HG02884 (cell line): ENCODE data around the gene IL22RA1.

Experiments used
- ATAC-seq: cut with Tn5 transposase; IDR thresholded peaks from one replicate; pipeline ENCODE4 v1.9.1; 2021; ENCODE audit warnings: mild to moderate bottlenecking, moderate library complexity; ENCODE audit not compliant: unreplicated experiment

Gene IL22RA1

DNA sequence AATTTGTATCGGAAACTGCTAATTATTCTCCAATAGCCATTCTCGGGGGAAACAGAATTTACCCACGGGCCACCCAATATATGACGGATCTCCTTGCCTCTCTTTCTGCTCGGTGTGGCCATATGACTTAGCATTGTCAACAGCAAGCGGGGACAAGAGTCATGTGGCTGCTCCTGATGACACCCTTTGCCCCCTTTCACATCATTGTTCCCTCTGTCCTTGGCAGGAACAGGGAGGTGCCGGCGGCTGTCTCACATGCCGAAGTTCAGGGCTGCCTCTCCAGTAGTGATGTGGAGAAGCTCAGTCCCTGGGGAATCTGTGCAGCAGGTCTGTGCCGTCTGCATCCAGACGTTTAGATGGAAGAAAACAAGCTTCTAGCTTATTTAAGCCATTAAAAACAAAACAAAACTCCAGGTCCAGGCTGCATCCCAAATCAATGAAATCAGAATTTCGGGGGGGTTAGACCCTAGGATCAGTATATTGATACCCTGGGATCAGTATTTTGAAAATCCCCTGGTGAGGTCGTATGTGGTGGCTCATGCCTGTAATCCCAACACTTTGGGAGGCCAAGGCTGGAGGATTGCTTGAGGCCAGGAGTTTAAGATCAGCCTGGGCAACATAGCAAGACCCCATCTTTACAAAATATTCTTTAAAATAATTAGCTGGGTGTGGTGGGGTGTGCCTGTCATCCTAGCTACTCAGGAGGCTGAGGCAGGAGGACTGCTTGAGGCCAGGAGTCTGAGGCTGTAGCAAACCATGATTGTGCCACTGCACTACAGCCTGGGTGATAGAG, 41.8 kb downstream of the IL22RA1 start:
- no peak for ATAC-seq

DNA sequence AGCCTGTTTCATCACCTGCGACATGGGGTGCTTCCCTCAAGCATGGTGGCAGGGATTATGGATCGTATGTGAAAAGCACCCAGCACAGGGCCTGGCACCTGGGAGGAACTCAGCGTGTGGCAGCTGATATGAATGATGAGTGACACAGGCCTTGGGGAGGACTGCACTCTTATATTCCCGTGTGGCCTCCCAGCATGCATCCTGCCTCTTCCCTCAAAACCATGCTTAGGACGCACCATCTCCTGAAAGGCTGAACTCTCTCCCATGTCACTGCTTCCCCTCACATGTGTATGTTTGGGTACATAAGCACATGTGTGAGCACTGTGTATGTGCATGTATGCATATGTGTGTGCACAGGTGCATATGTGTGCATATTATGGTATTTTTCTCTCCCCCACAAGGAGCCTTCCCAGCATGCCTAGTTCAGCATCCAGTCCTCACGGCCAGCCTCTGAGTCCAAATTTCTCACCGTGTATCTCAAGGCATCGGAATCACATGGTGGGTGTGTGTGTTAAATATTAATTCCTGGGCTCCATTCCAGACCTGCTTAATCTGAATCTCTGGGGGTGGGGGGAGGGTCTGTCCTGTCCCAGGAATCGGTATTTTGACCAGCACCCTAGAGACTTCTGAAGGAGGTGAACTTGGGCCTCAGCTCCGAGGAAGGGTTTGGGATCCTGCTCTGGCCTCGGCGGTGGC, 43.8 kb downstream of the IL22RA1 start:
- no peak for ATAC-seq

DNA sequence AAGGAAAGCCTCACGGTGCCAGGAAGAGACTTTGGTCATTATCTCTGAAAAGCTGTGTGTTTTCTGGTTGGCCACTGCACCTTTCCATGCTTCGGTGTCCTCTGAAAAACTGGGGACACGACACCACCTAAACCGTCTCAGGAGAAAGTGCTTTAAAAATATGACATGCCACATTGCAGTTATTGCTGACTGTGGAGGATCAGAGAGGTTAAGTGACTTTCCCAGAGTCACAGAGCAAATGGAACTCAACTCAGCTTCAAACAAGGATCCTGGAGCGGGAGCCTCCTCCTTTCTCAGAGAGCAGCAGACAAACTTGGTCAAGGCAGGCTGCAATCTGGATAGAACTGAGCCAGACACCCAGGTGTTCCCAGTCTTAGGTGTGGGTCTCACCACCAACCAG, 44.8 kb downstream of the IL22RA1 start:
- no peak for ATAC-seq

DNA sequence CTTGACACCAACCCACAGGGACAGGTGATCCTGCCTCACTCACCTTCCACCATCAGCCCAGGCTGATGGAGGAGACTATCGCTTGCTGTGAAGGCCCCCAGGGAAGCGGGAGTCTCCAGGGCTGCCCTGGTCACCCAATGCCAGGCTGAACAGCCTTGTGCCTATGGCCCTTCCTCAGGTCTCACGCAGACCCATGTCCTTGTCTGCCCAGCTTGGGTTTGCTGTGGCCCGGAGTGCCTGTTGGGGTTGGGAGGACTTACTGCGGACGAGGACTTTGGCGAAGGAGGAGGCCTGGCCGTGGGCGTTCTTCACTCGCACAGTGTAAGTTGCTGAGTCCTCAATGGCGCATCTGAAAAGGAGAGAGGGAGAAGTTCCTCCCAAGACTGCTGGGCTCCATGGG, 45.3 kb downstream of the IL22RA1 start:
- ATAC-seq: no peak

DNA sequence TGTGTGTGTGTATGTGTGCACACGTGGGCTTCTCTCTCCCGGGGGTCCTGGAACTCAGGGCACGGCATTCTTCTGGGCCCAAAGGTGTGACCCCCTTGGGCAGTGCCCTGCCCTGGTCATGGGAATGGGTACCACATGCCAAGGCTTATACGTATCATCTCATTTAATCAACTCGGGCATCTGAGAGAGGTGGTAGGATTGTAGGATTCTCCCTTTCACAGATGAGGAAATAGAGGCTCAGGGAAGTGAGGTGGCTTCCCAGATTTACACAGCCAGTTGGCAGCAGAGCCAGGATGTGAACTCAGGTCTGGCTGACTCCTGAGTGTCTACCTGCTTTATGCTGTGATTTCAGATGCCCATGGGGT, 46.2 kb downstream of the IL22RA1 start:
- no peak for ATAC-seq

DNA sequence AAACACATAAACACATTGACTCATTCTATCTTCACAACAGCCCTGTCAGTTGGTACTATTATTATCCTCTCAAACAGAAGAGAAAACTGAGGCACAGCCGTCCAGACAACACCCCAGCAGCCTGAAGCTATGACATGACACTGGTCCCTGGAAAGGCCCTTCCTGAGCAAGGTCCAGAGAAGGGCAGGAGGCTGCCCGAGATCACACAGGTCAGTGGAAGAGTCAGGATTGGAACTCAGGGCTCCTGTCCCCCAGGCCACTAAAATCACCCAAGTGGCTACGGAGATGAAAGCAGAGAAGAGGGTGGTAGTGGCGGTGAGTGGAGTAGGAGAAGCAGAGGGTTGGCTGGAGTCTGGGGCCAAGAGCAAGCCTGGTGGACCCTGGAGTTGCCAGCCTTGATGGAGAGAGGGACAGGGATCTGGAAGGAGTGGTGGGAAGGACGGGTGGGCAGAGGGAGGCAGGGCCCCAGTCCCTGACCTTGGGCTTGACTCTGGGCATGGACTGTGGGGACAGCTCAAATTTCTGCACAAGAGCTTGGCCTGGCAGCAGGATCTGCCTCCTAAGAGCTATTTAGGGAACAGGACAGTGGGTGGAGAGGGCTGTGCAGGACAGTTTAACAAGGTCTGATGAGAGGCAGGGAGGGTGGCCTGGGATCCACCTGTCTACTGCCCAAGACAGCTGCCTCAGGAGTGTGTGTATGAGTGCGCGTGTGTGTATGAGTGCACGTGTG, 46.8 kb downstream of the IL22RA1 start:
- no peak for ATAC-seq

DNA sequence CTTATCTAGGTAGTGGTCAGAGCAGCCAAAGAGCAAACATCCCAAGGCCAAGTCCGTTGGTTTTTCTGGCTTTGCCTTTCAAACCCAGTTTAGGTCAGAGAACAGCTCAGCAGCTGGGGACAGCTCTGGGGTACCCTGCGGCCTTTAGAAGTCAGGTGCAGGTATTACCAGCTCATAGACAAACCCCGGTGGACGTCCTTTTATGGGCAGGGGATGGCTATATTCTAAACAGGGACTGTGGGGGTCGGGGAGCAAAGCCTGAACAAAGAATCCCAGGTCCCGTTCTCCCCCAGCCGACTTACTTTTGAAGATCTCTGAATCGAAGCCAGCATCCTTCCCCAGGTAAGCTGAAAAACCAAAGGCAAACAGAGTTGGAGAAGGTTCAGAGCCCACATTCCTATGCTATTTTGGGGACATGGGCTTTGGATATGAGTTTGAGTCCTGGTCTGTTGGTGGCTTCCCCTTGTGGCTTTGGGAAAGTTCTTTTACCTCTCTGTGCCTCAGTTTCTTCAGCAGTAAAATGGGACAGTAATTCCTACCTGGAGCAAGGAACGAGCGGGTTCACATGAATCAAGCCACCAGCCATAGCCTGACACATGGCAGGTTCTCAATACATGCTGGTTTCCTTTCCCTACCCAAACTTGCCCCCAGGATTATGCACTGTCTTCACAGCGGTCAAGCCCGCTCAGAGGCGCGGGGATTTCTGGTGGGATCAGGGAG, 47.6 kb downstream of the IL22RA1 start:
- no peak for ATAC-seq

DNA sequence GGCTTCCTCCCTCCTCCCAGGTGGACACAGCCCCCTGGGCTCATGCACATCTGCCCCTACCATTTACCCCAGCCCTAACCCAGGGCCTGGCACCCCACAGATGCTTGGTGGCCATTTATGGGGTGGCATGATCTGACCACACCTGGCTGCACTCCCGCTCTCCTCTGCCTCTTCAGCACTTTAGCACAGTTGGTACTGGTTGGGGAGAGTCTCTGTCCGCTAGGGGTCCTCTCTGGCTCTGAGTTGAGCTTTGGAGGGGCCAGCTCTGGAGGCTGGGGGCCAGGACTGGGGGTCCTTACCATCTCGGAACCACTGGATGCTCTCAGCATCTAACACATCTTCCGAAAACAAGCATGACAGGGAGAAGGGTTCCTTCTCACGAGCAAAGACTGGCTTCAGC, 48.4 kb downstream of the IL22RA1 start:
- no peak for ATAC-seq

DNA sequence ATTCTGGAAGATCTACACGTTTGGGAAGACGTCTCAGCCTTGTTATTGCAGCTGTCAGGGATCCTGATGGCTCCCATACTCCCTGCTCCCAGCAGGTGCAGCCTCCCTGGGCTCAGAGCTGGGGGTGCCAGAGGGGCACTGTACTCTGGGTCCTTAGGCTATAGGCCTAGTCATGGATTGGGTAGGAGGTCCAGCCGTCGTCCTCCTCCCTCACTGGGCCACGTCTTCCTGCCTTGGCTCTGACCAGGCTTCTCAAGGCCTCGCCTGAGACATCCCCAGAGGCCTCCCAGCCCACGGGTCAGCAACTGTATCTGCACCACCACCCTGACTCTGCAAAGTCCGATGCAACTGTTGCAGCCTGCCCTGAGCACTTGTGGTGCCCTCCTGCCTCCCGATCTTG, 49.2 kb downstream of the IL22RA1 start:
- no peak for ATAC-seq

DNA sequence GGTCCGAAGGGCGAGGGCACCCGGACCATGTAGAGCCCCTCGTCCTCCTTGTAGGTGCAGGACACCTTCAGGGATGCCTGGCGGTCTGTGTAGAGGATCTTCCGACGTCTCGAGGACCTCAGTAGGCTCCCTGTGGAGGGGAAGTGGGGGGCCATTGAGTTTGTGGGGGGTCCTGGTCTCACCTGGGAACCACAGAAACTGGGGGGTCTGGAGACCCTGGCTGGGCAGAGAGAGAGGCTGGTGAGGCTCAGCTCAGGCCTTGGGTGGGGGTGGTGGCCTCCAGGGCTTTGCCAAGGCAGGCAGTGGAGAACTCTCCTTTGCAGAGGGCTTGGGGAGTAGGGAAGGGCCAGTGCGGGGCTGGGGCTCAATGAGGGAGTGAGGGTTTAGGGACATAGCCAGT, 50.0 kb downstream of the IL22RA1 start:
- no peak for ATAC-seq

DNA sequence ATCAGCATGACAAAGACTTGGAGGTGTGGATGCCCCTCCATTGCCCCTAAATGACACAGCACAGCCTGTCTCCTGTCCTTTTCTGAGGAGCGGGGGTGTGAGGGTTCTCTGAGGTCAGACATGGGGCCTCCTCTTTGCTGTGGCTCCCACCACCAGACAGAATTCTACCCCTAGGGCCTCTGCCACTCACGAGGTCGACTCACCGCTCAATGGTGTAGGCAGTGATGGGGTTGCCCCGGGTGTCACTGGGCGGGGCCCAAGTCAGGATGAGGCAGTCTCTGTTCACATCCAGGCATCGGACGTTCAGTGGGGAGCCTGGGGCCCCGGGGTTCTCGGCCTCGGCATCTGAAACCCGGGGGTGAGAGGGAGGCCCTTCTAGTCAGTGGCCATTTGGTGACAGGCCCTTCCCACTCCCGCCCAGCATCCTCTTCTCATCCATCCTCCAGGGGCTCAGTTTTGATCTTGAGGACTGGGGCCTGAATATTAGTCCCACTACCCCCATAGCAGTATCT, 50.9 kb downstream of the IL22RA1 start:
- ATAC-seq: no peak

DNA sequence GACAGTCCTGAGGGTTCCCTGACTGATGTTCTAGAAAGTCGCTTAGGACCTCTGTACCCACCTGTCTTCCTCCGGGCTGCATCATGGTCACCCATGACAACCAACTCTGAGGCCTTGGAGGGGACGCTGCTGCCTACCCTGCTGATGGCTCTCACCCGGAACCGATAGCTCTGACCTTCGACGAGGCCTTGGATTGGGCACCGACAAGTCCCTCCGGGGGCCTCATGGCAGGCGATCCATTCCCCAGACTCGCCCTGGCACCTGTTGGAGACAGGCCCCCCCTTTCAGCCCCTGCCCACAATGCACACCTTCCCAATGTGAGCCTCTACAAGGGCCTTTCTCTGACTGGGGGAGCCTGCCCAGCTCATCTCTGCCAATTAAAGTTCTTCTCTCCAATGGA, 52.2 kb downstream of the IL22RA1 start:
- no peak for ATAC-seq

DNA sequence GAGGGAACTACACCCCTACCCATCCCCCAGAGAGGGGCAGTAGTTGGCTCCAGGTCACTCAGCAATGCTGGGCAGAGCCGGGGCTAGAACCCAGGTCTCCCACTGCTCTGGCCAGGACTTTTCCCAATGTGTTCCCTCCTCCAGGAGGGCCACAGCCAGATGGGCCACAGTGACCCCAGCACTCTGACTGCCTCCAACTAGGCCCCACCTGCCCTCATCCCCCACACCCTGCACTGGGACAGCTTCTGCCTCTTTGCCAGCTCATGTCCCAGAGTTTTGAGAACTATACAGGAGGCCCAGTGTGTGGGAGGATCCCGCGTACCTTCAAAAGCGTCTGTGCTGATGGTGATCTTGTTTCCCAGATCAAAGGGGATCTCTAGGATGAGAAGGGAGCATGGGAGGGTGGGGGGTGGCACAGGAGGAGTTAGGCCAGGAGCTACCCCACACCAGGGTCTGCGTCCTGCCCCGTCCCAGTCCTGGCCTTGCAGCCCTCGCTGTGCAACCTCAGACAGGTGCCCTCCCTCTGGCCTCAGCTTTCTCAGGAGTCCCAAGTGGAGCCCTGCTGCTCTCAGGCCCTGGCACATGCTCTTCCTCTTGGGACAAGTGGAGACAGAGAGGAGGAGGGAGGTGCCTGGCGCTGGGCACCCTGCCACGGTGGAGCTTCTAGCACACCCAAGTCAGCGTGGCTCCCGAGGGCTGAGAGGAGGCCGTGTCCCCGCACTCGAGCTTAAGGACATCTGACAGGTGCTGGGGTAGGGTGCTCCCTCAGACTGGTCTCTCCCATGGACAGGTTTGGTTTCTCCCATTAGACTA, 53.0 kb downstream of the IL22RA1 start:
- no peak for ATAC-seq

DNA sequence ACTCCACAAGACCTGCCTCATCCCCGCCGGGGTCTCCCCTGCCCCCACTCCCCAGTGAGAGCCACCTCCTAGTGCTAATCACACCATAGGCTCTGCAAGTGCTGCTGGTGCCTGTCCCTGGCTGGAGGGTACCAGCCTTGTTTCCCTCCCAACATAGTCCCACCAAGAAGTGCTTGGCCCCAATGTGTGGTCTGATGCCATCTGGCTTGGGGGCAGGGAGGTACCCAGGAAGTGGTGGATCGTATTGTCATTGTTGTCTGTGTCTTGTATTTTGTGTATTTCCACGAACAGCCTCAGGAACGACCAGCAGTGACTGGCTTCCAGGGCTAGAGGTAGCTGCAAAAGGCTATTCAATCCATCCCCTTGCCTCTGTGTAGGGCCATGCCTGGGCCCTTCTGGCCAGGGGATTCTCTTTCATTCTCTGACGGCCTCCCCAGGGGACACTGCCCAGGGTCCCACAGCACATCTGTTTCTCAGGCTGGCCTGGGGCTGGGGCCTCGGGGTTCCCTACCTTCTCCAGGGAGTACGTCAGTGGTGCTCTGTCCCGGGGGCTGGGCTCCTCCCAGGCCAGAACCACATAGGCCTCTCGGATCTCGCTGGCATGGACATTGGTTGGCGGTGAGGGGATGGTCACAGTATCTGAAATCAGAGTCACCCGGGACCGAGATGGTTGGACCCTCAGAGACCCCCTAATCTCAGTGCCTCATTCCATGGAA, 53.8 kb downstream of the IL22RA1 start:
- no peak for ATAC-seq

DNA sequence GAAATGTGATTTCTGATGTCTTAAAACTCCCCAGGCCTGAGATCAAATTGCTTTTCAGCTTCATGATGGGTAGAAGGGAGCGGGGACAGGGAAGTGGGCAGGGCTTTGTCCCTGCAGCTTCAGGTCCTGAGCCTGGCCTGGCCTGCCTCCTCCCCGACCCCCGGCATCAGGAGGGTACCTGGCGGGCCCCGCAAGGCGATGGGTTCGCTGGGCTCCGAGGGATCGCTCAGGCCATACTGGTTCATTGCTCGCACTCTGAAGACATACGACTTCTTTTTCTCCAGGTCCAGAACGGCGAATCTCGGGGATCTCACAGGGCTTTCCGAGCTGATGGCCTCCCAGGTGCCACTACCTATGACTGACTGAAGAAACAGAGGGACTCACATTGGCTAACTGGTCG, 56.5 kb downstream of the IL22RA1 start:
- ATAC-seq: no peak

DNA sequence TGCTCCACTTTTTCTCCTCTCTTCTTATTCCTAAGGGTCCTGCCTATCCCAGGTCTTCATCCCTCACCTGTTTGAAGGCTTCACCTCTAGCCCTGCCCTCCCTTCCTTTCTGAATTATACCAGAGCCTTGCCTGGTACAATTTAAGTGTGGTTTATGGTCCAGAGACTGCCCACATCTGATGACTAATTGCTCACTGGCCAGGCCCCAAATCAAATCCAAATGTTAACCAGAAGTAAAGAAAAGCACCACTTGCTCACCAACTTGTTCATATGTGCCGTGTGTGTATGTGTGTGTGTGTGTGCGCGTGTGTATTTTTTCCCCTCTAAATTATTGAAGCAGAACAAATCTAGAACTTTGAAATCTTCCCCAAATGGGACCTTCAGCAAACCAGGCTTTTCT, 57.4 kb downstream of the IL22RA1 start:
- ATAC-seq: no peak

DNA sequence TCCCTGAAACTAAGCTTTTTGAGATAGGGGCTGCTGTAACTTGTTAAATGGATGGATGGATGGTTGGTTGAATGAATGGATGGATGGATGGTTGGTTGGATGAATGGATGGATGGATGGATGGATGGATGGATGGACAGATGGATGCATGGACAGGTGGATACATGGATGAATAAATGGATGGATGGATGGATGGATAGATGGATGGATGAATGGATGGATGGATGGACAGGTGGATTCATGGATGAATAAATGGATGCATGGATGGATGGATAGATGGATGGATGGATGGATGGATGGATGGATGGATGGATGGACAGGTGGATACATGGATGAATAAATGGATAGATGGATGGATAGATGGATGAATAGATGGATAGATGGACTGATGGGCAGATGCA, 57.9 kb downstream of the IL22RA1 start:
- no peak for ATAC-seq

DNA sequence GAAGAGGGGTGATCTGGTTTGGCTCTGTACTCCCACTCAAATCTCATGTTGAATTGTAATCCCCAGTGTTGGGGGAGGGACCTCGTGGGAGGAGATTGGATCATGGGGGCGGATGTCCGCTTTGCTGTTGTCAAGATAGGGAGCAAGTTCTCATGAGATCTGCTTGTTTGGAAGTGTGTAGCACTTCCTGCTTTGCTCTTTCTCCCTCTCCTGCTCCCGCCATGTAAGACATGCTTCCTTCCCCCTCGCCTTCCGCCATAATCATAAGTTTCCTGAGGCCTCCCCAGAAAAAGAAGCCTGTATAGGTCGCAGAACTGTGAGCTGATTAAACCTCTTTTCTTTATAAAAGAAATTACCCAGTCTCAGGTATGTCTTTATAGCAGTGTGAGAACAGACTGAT, 58.9 kb downstream of the IL22RA1 start:
- ATAC-seq: no peak

DNA sequence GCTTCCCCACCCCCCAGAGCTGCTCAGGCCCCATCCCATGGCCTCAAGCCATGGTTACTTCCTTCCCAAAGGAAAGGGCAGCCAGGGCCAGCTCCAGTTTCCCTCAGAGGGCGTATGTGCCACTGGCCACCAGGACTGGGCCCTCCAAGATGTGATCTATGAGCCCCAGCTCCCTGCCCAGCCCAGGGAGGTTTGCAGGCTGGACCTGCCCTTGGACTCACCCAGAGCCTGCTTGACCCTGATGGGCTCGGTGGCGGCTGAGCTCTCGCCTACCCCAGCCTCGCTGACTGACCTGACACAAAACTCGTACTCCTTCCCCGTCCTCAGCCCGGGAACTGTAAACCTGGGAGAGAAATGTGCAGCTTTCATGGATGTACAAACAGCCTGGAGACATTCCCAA, 60.6 kb downstream of the IL22RA1 start:
- no peak for ATAC-seq

DNA sequence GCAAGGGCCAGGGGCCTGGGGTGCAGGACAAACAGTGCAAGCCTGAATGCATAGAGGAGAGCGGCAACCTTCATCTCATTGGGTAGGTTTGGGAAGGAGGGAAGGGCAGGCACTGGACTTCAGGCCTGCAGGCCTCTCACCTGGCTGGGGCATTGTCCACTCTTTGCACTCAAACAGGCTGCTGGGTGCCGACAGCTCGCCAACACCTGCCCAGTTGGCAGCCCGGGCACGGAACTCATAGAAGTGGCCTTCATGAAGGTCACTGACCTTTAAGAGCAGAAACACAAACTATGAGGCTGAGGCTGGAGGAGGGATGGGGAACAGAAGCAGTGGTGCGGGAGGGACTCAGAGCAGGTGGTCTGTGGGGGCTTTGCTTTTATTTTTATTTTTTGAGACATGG, 61.8 kb downstream of the IL22RA1 start:
- no peak for ATAC-seq
